ENCODE results near the gene TTC32.
"Not testable (repeated sequence)": the region's sequence is repeated elsewhere in the genome, so short reads cannot be mapped to it uniquely, and the experiment has no call there.

The TTC32 gene

DNA sequence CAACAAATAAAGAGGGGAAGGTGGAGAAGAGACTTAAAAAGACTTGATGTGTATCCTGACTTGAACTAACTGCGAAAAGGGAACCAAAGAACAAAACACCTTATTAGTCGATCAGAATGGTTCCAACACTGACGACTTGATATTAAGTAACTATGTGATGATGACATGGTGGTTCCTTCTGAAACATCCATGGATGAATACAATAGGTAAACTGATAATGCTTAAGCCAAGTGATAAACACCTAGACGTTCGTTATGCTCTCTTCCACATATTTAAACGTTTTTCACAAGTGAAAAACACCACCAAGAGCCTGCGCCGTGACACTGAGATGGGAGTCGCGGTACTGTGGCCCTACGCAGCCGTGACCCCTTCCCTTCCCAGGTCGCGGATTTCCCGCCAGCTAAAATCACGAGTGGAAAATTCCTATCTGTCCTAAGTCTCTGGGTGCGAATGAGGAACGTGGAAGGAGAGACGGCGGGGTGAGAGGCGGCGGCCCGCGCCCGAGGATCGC, 797 bp downstream of the TTC32 start:
- in situ Hi-C loops (cut with MboI; ENCODE audit: low sequenced_read_pairs) = no loop called here

DNA sequence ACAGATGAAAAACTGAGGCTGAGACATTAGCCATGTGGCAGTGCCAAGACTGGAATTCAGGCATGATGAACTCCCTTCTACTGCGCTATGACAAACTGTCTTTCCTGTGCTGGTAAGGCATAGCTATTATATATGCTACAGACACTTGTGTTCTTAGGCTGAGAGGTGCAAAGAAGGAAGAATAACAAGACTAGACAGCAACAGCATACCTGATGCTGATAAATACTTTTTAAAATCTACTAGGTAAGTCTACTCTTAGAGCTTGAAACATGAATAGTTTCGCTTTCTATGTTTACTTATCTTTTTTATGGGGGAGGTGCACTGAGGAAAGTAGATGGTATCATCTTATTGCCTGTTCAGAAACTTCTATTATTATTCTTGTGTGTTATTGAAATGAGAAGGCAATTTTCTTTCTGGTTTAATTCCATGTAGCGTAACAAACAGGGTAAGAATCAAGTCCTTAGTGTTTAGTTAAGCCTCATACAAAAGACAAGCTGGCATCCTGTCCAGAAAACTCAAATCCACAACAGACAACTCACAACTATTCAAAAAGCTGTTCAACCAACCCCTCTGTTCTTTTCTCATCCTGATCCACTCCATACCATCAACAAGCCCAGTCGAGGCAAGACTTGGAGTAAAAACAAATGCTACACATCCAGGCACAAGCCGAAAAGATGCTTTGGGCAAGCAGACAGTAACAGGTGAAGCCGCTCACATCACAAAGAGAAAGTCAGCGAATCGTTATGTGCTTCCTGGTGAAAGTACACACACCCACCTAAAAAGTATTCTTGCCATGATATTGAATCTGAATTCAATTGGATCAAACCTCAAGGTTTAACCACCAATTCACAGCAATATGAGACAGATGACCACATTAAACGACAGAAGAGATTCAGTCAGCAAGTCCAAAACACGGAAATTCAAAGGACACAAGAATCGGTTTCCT, 1.5 kb downstream of the TTC32 start:
- in situ Hi-C loops (cut with MboI; ENCODE audit: low sequenced_read_pairs) = no loop called here

DNA sequence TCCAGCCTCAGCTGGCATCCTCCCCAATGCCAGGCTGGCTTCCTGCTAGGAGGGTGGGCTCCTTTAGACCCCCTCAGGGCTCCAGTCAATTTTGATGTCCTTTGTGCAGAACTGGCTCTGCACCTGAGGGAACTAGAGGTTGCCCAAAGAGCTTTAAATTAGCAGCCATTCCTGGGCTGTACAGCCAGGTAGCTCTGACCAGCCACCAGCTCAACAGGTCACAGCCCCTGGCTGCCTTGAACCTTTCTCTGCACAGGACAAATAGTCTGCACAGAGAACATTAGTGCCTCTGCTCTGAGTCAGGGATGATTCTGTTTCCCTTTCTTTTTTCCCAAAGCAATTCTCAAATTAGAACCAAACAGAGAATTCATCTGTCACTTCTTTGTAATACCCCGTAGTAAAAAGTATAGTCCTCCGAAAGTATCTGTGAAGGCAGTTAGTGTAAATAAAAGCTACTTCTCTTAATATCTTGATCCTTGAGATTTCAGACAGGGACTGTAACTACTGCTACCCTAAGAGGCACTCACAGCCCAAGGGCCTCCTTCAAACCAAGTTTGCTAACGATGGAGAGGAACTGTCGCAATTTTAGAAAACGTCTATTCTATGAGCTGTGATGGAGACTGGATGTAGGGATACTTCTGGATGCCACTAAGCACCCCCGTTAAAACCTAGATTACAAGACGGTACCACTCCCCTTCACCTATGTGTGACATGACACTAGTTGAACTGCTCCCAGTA, 3.0 kb downstream of the TTC32 start:
- in situ Hi-C loops (cut with MboI; ENCODE audit: low sequenced_read_pairs) = no loop called here

DNA sequence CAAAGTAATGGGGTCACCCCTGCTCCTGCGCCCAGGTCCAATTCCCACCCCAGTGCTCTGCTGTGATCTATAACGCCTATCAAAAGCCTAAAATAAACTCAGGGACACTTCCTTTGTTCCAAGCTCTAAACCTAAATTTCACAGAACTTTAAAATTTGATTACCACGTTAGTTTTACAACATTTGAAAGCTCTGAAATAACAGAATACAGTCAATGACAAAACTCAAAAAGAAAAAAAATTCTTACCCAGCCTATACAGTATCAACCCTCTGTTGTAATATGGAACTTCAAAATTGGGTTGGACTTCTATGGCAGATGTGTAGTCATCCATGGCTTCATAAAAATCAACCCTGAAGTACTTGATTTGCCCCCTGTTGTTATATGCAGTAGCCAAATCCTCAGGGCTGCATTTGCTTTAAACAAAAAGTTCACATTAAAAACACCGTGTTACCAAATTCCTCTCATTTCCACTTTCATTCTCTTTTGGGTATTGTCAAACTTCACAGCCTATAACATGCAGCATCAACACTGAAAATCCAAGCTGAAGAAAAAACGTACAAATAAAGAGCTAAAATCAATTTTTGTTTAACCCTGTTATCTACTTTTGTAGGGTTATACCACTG, 4.0 kb downstream of the TTC32 start:
- in situ Hi-C loops (cut with MboI; ENCODE audit: low sequenced_read_pairs) = no loop called here

DNA sequence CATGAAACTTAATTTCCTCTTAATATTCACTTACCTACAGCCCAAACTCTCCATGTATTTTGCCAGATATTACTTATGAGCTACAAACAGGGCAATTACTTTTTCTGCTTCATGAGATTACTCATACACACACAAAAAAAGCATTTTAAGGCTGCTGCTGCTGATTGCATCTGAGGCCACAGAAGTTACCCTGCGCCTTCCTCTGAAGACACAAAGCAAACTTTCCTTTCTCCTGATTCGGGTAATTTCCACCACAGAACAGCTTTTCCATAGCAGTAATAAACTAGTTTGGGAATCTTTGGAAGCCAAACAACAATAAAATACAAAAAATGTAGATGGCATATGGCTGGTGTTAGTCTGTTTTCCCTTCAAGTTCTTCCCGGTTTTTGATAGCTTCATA, 6.2 kb downstream of the TTC32 start:
- in situ Hi-C loops (cut with MboI; ENCODE audit: low sequenced_read_pairs) = no loop called here

DNA sequence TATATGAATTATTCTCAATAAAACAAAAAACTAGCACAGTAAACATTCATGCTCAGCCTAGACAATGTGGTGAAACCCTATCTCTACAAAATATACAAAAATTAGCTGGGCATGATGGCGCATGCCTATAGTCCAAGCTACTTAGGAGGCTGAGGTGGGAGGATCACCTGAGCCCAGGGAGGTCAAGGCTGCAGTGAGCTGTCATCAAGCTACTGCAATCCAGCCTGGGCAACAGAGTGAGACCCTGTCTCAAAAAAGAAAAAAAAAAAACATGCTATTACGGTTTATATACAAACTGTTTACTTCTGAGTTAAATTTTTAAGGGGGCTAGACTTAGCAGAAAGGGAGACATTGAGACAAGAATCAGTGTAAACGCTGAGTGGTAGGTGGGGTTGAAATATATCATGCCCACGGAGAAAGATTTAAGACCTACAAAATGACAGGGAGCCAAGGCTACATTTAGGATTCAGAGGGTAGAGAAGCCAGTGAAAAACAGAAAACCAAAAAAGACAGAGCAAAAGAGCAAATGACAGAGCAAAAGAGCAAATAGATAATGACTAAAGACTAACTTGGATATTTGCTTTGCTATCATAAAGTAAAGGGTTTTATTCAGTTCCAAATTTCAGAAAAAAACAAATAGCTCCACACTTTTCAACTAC, 7.5 kb downstream of the TTC32 start:
- in situ Hi-C loops (cut with MboI; ENCODE audit: low sequenced_read_pairs) = no loop called here

DNA sequence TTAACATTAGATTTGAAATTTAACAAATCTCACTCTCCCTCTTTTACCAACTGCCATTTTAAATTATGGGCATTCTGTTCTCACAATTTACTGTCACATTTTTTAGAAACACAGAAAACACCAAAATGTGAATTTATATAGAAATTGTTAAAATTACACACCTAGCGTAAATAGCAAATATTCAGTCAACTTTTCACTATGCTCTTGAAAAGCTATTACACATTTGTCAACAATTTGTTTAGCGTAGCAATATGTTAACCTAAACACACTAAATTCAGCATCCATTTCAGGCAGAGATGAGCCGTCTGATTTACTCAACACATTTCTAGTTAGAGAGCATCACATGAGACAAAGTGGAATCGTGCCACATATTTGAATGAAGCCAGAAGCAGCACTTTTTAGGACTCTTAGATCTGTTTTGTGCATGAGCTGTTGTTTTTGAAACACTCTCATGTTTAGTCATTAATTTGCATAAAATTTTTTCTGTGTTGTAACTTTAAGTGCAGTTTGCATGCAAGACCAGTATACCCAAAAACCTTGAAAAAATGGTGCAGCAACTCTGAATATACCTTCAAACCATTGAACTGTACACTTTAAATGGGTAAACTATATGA, 8.2 kb downstream of the TTC32 start:
- in situ Hi-C loops (cut with MboI; ENCODE audit: low sequenced_read_pairs) = no loop called here

DNA sequence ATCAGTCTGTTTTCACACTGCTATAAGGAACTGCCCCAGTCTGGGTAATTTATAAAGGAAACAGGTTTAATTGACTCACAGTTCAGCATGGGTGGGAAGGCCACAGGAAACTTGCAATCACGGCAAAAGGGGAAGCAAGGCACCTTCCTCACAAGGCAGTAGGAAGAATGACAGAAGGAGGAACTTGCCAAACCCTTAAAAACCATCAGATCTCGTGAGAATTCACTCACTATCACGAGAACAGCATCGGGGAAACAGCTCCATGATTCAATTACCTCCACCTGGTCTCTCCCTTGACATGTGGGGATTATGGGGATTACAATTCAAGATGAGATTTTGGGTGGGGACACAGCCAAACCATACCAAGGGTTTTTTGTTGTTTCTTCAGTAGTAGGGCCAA, 9.8 kb downstream of the TTC32 start:
- in situ Hi-C loops (cut with MboI; ENCODE audit: low sequenced_read_pairs) = not testable (repeated sequence)

DNA sequence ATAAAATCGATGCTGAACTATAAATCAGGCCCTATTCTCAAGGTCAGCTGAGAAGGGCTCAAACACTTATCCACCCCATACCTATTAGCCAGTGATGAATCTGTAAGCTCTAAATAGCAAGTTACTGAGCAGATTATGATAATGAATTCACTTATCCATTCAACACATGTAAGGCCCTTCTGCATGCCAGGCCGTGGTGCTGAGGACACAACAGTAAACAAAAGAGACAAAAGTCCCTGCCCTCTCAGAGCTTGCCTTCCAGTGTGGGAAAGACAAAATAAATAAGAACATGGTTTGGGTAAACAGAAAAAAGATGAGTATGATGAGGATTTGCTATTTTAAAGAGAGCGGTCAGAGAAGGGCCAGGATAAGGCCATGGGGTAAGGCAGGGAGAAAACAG, 11.7 kb downstream of the TTC32 start:
- in situ Hi-C loops (cut with MboI; ENCODE audit: low sequenced_read_pairs) = no loop called here

DNA sequence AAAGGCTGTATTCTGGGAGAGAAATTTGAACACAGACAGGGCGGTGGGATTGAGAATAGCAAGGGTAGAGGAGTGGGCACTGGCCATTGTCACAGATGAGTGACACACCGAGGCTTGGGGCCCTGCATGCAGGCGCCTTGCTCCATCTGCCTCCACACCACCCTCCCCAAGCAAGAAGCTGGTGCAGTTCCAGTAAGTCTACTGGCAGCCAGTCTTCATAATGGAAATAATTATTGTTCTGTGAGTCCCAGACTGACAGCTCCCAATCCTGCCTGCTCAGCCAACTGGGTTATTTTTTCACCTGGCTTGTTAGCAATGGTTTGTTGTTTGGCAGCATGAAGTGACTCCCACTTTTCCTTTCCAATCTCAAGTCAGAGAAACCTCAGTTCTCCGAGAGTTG, 13.0 kb downstream of the TTC32 start:
- in situ Hi-C loops (cut with MboI; ENCODE audit: low sequenced_read_pairs) = no loop called here

DNA sequence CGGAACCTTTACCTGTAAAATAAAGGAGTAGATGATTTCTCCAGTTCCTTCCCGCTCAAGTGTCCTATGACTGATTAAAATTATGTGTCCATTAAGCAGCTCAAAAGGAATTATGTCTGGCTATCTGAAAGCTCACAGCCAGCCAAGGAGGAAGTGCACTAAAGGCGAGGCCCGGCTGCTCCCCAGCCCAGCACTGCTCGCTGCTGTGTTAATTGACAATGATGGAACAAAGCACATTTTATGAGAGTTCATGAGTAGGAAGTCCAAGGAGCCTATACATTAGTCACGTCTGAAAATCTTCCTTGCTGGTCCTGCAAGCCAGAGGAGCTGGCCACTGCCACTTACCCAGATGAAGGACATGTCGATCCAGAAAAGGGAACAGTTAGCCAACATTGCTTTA, 14.3 kb downstream of the TTC32 start:
- in situ Hi-C loops (cut with MboI; ENCODE audit: low sequenced_read_pairs) = no loop called here

DNA sequence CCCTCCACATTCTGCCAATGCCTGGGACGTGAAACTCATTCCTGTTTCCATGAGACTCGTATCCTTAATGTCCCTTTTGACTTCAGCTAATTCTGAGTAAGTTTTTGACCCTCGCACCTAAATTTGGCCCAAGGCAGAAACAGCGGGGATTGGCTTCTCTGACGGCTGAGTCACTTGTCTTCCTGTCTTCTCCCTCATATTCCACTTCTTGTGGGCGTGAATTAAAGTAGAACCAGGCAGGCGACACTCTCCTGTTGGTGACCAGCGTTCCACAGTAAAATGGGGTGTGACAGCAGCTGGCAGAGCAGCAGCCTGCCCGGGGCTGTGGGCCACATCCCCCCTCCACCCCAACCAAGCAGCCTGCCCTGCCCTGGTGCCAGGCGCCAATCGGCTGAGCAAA, 15.5 kb downstream of the TTC32 start:
- in situ Hi-C loops (cut with MboI; ENCODE audit: low sequenced_read_pairs) = no loop called here

DNA sequence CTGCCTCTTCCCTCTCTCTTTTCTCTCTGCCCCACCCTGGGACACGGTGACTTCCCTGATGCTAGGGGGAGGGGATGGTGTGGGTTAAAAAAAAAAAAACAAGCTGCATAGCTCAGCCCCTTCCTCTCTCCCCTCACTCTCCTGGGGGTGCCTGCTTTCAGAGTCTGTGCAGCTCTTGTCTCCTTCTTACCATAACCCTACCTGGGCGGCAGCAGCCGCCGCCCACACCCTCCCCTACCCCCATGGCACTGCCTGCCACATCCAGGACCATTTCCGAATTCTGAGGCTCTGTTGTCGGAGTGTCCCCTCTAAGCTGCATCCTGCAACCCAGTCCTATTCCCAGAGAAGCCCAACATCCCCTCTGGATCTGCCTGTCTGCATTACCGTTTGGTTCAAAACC, 16.0 kb downstream of the TTC32 start:
- in situ Hi-C loops (cut with MboI; ENCODE audit: low sequenced_read_pairs) = no loop called here

DNA sequence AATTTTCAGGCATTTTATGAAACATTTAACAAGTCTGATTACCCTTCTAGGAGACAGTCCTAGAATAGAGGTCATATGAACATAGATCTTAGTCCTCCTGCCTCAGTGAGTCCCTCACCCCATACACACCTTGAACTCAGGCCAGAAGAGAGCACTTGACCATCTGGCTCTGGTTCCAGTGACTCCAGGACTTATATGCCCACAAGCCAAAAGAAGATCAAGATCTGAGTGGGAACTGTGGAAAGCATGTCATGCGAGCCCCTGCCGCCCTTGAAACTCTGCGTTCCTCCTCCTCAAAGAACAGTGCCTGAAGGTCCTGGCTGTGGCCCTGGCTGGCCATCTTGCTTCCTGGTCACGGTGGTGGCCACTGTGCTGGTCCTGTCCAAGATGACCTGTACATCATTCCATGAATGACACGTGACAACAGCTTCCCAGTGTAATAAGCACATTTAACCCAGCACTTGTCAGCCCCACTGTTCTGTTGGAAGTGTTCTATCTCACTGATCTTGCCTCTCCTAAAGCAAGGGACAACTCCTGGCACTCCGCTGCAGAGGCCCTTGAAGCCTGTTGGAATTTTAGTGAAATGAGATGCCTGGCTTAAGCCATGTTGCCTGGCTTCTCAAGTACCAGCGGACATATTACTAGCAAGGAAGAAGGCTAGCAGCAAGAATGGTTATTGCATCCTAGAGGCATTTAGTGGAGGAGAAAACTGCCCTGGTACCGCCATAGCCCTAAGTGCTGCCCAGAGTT, 17.6 kb downstream of the TTC32 start:
- in situ Hi-C loops (cut with MboI; ENCODE audit: low sequenced_read_pairs) = no loop called here

DNA sequence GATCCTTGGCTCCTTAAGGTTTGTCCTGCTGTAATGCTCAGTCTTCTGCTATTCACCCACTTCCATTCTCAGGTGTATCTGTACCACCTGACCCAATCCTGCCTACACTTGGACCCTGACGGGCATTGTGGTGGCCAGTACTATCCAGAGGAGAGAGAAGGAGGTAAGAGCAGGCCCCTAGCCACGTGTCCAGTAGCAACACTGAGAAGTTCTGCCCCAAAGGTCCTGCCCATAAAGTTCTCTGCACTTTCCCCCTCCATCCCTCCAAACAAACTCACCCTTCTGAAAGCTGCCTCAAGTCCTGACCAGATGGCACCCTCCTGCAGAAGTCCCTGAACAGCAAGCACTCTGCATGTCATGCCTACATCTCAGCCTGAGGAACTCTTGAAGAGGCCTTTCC, 18.3 kb downstream of the TTC32 start:
- in situ Hi-C loops (cut with MboI; ENCODE audit: low sequenced_read_pairs) = no loop called here

DNA sequence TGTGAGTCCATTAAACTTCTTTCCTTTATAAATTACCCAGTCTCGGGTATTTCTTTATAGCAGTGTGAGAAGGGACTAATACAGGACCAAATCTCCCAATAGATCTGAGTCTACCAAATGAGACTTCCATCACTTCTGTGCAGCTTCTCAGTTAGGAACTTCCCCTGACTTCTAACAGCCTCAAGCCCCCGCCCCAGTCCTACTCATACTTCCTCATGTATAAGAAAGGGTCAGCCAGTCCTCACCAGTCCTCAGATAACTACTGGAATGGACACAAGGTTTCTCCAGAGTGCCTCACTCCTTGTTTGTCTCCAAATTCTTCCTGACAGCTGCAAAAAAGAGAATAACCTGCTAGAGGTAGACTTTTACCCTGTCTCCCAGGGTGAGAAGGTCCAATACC, 19.5 kb downstream of the TTC32 start:
- in situ Hi-C loops (cut with MboI; ENCODE audit: low sequenced_read_pairs) = no loop called here

DNA sequence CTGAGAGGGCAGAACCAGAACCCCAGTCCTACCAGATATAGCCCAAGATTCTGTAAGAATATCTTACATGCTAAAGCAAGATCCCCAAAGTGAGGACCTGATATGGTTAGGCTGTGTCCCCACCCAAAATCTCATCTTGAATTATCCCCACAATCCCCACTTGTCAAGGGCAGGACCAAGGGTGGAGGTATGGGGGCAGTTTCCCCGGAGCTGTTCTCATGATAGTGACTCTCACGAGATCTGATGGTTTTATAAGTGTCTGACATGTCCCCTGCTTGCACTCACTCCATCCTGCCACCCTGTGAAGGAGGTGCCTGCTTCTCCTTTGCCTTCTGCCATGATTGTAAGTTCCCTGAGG, 19.9 kb downstream of the TTC32 start:
- in situ Hi-C loops (cut with MboI; ENCODE audit: low sequenced_read_pairs) = no loop called here

DNA sequence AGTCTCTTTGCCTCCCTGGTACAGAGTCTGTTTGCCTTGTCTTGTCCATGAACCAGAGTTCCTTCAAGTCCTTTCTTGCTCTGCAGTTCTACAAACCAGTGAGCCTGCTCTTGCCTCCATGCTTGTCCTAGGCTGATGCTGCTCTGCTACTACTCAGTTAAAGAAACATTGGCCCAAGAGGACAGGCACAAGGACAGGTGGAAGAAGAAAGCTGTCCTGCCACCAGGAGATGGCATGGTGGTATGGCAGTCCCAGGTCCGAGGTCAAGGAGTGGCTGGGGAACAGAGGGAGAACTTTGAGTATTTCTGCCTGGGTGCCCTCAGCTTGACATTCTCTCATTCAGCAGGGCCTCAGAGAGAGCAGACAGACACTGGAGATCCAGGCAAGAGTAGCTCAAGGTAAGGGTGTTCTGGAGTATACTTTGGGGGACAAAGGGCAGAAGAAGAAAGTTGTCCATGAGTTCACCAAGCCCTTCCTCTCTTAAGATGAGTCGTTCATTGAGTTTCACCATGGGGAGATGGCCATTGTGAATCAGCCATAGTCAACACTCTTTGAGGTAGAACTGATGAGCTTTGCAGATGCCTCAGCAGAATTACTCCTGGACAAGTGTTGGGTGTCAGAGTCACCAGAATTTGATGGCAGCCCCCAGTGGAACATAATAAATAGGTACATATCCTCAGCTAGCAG, 20.4 kb downstream of the TTC32 start:
- in situ Hi-C loops (cut with MboI; ENCODE audit: low sequenced_read_pairs) = no loop called here

DNA sequence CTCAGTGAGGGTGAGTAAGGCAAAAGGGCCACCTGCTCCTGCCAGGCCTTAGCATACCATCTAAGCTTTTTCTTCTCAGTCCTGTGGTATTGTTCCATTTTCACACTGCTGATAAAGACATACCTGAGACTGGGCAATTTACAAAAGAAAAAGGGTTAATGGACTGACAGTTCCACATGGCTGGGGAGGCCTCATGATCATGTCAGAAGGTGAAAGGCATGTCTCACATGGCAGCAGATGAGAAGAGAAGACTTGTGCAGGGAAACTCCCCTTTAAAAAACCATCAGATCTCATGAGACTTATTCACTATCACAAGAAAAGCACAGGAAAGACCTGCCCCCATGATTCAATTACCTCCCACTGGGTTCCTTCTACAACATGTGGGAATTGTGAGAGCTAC, 21.6 kb downstream of the TTC32 start:
- in situ Hi-C loops (cut with MboI; ENCODE audit: low sequenced_read_pairs) = not testable (repeated sequence)

All from HL-60/S4 treated with retinoic acid at 250 ng/mL for 4 days and 3 days (cell line).